Measurements from ENCODE around the gene STK32B. TPM values are rescaled to one million over a fixed set of nuclear protein-coding genes. Genes with fewer than 3 reads are reported as not detected.

Gene STK32B
- total and polyA plus RNA-seq, 2 of the 8 experiments (the other 6 are each of a cell fraction or from before 2014, with no cell fraction given) = 2.3 to 2.5 TPM

- TF ChIP-seq RNF2 (IDR thresholded peaks at IDR 0.05; ENCODE audit: borderline replicate concordance, low read depth, low read length, missing control alignments, poor library complexity, severe bottlenecking) = no peak
- TF ChIP-seq ATF3 (IDR thresholded peaks at IDR 0.05; ENCODE audit: insufficient read depth, low read depth, low read length) = no peak
- TF ChIP-seq BRCA1 (IDR thresholded peaks at IDR 0.05; ENCODE audit: low read depth, low read length) = no peak
- no peak for TF ChIP-seq POU5F1 (IDR thresholded peaks at IDR 0.05; ENCODE audit: low read depth, low read length)
These were observed 464.4 kb downstream of the STK32B start (continued) for GRCh38 chr4:5515646-5516045.

Data from H1 (cell line).